Fibroblast of lung (primary cell): ENCODE results near the gene ATP2B3. TPM values are rescaled to one million over a fixed set of nuclear protein-coding genes. Genes with fewer than 3 reads are reported as not detected.

Source experiments
- DNase-seq, 2 donors: peaks; one replicate each; pipeline versions ENCODE4 v3.0.0 to v3.0.0-alpha.2; 2010; ENCODE audit warnings: low read depth in 2 of 2
- H2AFZ ChIP-seq: 2 replicates; pipeline ENCODE4 v1.5.1; 2012; ENCODE audit warnings: low read length, control low read depth, inconsistent platforms
- H3K27ac ChIP-seq: 2 replicates; pipeline ENCODE4 v1.5.1; 2011; ENCODE audit warnings: low read length, control low read depth; ENCODE audit not compliant: insufficient read depth
- H3K27me3 ChIP-seq: 2 replicates; pipeline ENCODE4 v1.5.1; 2011; ENCODE audit warnings: mild to moderate bottlenecking, low read length; ENCODE audit not compliant: control insufficient read depth, insufficient read depth
- H3K36me3 ChIP-seq: 2 replicates; pipeline ENCODE4 v1.5.1; 2011; ENCODE audit warnings: low read length; ENCODE audit not compliant: control insufficient read depth, insufficient read depth
- H3K4me1 ChIP-seq: 2 replicates; pipeline ENCODE4 v1.5.1; 2011; ENCODE audit warnings: low read length; ENCODE audit not compliant: control insufficient read depth, insufficient read depth; ENCODE audit errors: extremely low read depth
- H3K4me2 ChIP-seq: 2 replicates; pipeline ENCODE4 v1.5.1; 2011; ENCODE audit warnings: low read length, control low read depth; ENCODE audit not compliant: insufficient read depth; ENCODE audit errors: extremely low read depth
- H3K4me3 ChIP-seq, 4 experiments: fragments of 200-600 bp in 1 of 4; sonication (generic) in 1 of 4; replicated peaks in 1 of 4; 2 replicates each; pipeline ENCODE4 v1.5.1; 2011 to 2016; ENCODE audit warnings: low read length in 4 of 4, low read depth in 3 of 4, mild to moderate bottlenecking in 3 of 4, control low read depth in 2 of 4, inconsistent platforms in 1 of 4, mixed read lengths in 1 of 4; ENCODE audit not compliant: insufficient read depth in 1 of 4; ENCODE audit errors: control extremely low read depth in 1 of 4
- H3K79me2 ChIP-seq: 2 replicates; pipeline ENCODE4 v1.5.1; 2012; ENCODE audit warnings: mild to moderate bottlenecking, low read length, inconsistent platforms; ENCODE audit not compliant: control insufficient read depth, insufficient read depth
- H3K9ac ChIP-seq: 2 replicates; pipeline ENCODE4 v1.5.1; 2011; ENCODE audit warnings: mild to moderate bottlenecking, low read length, control low read depth; ENCODE audit not compliant: insufficient read depth
- H3K9me3 ChIP-seq: 2 replicates; pipeline ENCODE4 v1.5.1; 2012; ENCODE audit warnings: low read depth, low read length; ENCODE audit not compliant: control insufficient read depth, insufficient read depth
- H4K20me1 ChIP-seq: 2 replicates; pipeline ENCODE4 v1.5.1; 2011; ENCODE audit warnings: low read length; ENCODE audit not compliant: control insufficient read depth, insufficient read depth; ENCODE audit errors: extremely low read depth
- CTCF ChIP-seq, 2 donors: IDR thresholded peaks in 1 of 2; conservative IDR thresholded peaks in 1 of 2; 1 replicate in 1 of 2; 2 replicates in 1 of 2; pipeline ENCODE4 v1.5.1; 2011 to 2012; ENCODE audit warnings: low read length in 2 of 2, control low read depth in 1 of 2, inconsistent platforms in 1 of 2, low read depth in 1 of 2, mild to moderate bottlenecking in 1 of 2
- EZH2 ChIP-seq: IDR thresholded peaks from 2 replicates; pipeline ENCODE4 v1.5.1; 2012; ENCODE audit warnings: low read length, control low read depth, mild to moderate bottlenecking; ENCODE audit errors: missing control alignments
- polyA plus RNA-seq, 2 donors: library from polyadenylated mRNA; depleted of rRNA in 1 of 2; stranded (reverse) in 1 of 2; unstranded in 1 of 2; fragments of >200 nt; gene quantifications; 2 replicates each; pipeline ENCODE4 v1.2.1, GENCODE V29; 2011 to 2012; ENCODE audit warnings: missing spikeins in 1 of 2
- total RNA-seq: library from RNA; depleted of rRNA; stranded (reverse); fragments of >200 nt; gene quantifications from 2 replicates; pipeline ENCODE4 v1.2.1, GENCODE V29; 2014

Gene ATP2B3
- total and polyA plus RNA-seq, 2 donors (not counting 1 experiment from before 2014, with no cell fraction given) = not detected

DNA sequence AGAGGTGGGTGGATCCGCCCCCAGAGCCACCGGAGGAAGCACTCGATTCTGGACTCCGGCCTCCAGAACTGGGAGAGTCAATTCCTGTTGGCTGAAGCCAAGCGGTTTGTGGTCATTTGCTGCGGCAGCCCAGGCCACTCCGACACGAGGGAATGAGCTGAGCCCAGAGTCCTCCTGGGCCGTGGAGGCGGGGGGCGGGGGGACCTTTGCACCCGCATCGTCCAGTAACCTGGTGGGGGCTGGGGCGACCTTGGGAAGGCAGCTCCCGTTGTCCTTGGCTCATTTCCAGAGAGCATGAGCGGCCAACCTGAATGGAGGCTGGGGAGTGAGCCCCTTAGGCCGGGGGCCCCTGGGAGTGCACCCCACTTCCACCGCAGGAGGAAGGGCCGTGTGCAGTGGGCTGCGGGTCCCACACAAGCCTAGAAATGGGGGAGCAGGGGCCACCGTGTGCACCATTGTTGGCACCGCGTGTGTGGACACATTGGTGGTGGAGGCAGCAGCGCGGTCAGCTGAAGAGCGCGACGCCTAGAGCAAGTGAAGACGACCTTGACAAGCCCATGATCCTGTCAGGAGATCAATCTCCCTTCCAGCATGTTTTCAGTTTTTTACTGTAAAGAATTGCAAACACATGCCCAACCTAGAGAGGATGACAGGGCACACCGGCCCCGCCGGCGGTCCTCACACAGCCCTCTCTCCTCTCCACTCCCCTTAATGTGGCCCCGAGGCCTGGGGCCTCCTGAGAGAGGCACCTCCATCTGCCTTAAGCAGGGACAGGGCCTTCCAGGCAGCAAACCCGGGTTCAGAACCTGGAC lies 109.6 kb downstream of the ATP2B3 start:
- Histone ChIP-seq H3K9me3 (no peaks in the 10 kb centered on the region), H3K4me3 (no peak overlapping the region), H3K27ac (no peak overlapping the region), H3K36me3 (no peaks in the 10 kb centered on the region), H4K20me1 (no peaks in the 10 kb centered on the region), H2AFZ (no peak overlapping the region), H3K9ac (no peak overlapping the region), H3K79me2 (no peaks in the 10 kb centered on the region), H3K4me2 (no peak overlapping the region), H3K27me3 (no peaks in the 10 kb centered on the region), H3K4me1 (no peaks in the 10 kb centered on the region)
- TF ChIP-seq CTCF (conservative IDR thresholded peaks at IDR 0.05 in 1 of 2, IDR thresholded peaks at IDR 0.05 in 1 of 2; ENCODE audit: low read depth in 1 of 2, low read length in 2 of 2) = no peak
- no peak for TF ChIP-seq EZH2
- no peak for DNase-seq

GRCh38 chrX:153627675-153628111 lies 110.3 kb downstream of the ATP2B3 start:
- Histone ChIP-seq H3K4me3 (no peak overlapping the region), H3K27ac (no peak overlapping the region), H4K20me1 (no peaks in the 10 kb centered on the region), H3K4me1 (no peaks in the 10 kb centered on the region), H3K9me3 (no peaks in the 10 kb centered on the region), H3K79me2 (no peaks in the 10 kb centered on the region), H3K36me3 (no peaks in the 10 kb centered on the region), H2AFZ (no peak overlapping the region), H3K27me3 (no peaks in the 10 kb centered on the region), H3K9ac (no peak overlapping the region), H3K4me2 (no peak overlapping the region)
- TF ChIP-seq EZH2 = no peak
- TF ChIP-seq CTCF (conservative IDR thresholded peaks at IDR 0.05 in 1 of 2, IDR thresholded peaks at IDR 0.05 in 1 of 2; ENCODE audit: low read depth in 1 of 2, low read length in 2 of 2) = no peak
- no peak for DNase-seq

GRCh38 chrX:153628129-153628528 lies 110.7 kb downstream of the ATP2B3 start:
- no peak overlapping the region for H3K27ac ChIP-seq
- no peaks in the 10 kb centered on the region for H4K20me1 ChIP-seq
- no peaks in the 10 kb centered on the region for H3K27me3 ChIP-seq
- no peak overlapping the region for H3K4me2 ChIP-seq
- no peaks in the 10 kb centered on the region for H3K4me1 ChIP-seq
- no peaks in the 10 kb centered on the region for H3K9me3 ChIP-seq
- H3K9ac ChIP-seq = no peak overlapping the region
- no peak overlapping the region for H3K4me3 ChIP-seq
- TF ChIP-seq CTCF (conservative IDR thresholded peaks at IDR 0.05 in 1 of 2, IDR thresholded peaks at IDR 0.05 in 1 of 2; ENCODE audit: low read depth in 1 of 2, low read length in 2 of 2) (no peak), EZH2 (no peak)
- H2AFZ ChIP-seq = no peak overlapping the region
- H3K36me3 ChIP-seq = no peaks in the 10 kb centered on the region
- no peak for DNase-seq
- no peaks in the 10 kb centered on the region for H3K79me2 ChIP-seq
